ENCODE measurements around the gene NPNT.

Gene NPNT

GRCh38 chr4:105896984-105897775, 1.9 kb downstream of the NPNT start:
- TF ChIP-seq, protein P1, sequence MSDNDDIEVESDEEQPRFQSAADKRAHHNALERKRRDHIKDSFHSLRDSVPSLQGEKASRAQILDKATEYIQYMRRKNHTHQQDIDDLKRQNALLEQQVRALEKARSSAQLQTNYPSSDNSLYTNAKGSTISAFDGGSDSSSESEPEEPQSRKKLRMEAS (IDR thresholded peaks at IDR 0.05): no peak
- no peak for TF ChIP-seq CREB1 (IDR thresholded peaks at IDR 0.05; ENCODE audit: low read depth)
- no peak for TF ChIP-seq TCF12 (IDR thresholded peaks at IDR 0.05; ENCODE audit: low read depth)
- no peak for TF ChIP-seq EGR1 (IDR thresholded peaks at IDR 0.05)
- no peak for TF ChIP-seq FOXM1 (IDR thresholded peaks at IDR 0.05; ENCODE audit: borderline replicate concordance, low read depth)
- TF ChIP-seq USF1 (IDR thresholded peaks at IDR 0.05): no peak
- TF ChIP-seq EP300 (IDR thresholded peaks at IDR 0.05; ENCODE audit: borderline replicate concordance): no peak
- no peak for TF ChIP-seq RAD21 (IDR thresholded peaks at IDR 0.05; ENCODE audit: low read depth)
- no peak for TF ChIP-seq TAF1 (IDR thresholded peaks at IDR 0.05; ENCODE audit: low read depth)
- TF ChIP-seq, protein P2, sequence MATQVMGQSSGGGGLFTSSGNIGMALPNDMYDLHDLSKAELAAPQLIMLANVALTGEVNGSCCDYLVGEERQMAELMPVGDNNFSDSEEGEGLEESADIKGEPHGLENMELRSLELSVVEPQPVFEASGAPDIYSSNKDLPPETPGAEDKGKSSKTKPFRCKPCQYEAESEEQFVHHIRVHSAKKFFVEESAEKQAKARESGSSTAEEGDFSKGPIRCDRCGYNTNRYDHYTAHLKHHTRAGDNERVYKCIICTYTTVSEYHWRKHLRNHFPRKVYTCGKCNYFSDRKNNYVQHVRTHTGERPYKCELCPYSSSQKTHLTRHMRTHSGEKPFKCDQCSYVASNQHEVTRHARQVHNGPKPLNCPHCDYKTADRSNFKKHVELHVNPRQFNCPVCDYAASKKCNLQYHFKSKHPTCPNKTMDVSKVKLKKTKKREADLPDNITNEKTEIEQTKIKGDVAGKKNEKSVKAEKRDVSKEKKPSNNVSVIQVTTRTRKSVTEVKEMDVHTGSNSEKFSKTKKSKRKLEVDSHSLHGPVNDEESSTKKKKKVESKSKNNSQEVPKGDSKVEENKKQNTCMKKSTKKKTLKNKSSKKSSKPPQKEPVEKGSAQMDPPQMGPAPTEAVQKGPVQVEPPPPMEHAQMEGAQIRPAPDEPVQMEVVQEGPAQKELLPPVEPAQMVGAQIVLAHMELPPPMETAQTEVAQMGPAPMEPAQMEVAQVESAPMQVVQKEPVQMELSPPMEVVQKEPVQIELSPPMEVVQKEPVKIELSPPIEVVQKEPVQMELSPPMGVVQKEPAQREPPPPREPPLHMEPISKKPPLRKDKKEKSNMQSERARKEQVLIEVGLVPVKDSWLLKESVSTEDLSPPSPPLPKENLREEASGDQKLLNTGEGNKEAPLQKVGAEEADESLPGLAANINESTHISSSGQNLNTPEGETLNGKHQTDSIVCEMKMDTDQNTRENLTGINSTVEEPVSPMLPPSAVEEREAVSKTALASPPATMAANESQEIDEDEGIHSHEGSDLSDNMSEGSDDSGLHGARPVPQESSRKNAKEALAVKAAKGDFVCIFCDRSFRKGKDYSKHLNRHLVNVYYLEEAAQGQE (IDR thresholded peaks at IDR 0.05; ENCODE audit: low read depth): no peak
- no peak for TF ChIP-seq CEBPB (IDR thresholded peaks at IDR 0.05)
- TF ChIP-seq NFIC (IDR thresholded peaks at IDR 0.05): no peak
- TF ChIP-seq TEAD4 (IDR thresholded peaks at IDR 0.05): no peak
- TF ChIP-seq YY1 (IDR thresholded peaks at IDR 0.05; ENCODE audit: low read depth): no peak

GRCh38 chr4:105900541-105900940, 5.3 kb downstream of the NPNT start:
- TF ChIP-seq NFIC (IDR thresholded peaks at IDR 0.05) (no peak), EP300 (IDR thresholded peaks at IDR 0.05; ENCODE audit: borderline replicate concordance) (no peak), USF1 (IDR thresholded peaks at IDR 0.05) (no peak), CREB1 (IDR thresholded peaks at IDR 0.05; ENCODE audit: low read depth) (no peak), TEAD4 (IDR thresholded peaks at IDR 0.05) (no peak), TAF1 (IDR thresholded peaks at IDR 0.05; ENCODE audit: low read depth) (no peak), FOXM1 (IDR thresholded peaks at IDR 0.05; ENCODE audit: borderline replicate concordance, low read depth) (no peak), EGR1 (IDR thresholded peaks at IDR 0.05) (no peak), YY1 (IDR thresholded peaks at IDR 0.05; ENCODE audit: low read depth) (no peak), RAD21 (IDR thresholded peaks at IDR 0.05; ENCODE audit: low read depth) (no peak), ZBTB7A (IDR thresholded peaks at IDR 0.05; ENCODE audit: low read depth) (no peak), CEBPB (IDR thresholded peaks at IDR 0.05) (no peak), TCF12 (IDR thresholded peaks at IDR 0.05; ENCODE audit: low read depth) (no peak)
- TF ChIP-seq, protein P2 (IDR thresholded peaks at IDR 0.05; ENCODE audit: low read depth): no peak

DNA sequence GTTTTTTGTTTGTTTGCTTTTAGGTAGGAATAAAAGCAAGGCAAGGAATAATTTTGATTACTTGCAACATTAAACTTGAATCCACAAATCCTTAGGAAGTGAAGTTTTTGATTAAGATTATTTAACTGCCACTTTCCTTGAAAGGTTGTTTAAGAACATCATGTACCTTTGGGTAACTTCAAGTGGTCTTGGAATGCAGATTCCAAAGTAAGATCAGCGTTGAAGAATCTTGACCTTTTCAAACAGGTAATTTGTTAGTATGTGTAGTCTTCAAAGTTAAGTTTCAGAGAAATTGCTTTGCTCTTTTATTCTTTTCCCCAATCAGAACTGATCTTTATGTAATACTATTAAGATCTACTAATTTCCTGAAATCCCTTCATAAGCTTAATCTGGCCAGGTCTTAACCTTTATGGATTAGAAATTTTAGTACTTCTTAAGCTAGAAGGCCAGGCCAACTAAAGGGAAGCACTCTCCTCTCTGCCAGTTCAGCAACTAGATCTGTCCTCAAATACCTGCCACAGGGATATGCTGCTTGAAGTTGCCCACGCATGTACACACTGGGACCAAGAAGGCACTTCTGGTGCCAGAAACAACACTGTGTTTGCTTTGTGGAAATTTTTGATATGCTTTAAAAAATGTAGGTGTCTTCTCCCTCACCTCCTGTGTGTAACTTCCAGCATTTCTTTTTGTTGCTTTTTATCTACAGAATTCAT, 7.4 kb downstream of the NPNT start:
- TF ChIP-seq EP300 (IDR thresholded peaks at IDR 0.05; ENCODE audit: borderline replicate concordance) (no peak), USF1 (IDR thresholded peaks at IDR 0.05) (no peak), EGR1 (IDR thresholded peaks at IDR 0.05) (no peak), TCF12 (IDR thresholded peaks at IDR 0.05; ENCODE audit: low read depth) (no peak), TEAD4 (IDR thresholded peaks at IDR 0.05) (no peak), YY1 (IDR thresholded peaks at IDR 0.05; ENCODE audit: low read depth) (no peak)
- TF ChIP-seq, protein P1 (IDR thresholded peaks at IDR 0.05): no peak

DNA sequence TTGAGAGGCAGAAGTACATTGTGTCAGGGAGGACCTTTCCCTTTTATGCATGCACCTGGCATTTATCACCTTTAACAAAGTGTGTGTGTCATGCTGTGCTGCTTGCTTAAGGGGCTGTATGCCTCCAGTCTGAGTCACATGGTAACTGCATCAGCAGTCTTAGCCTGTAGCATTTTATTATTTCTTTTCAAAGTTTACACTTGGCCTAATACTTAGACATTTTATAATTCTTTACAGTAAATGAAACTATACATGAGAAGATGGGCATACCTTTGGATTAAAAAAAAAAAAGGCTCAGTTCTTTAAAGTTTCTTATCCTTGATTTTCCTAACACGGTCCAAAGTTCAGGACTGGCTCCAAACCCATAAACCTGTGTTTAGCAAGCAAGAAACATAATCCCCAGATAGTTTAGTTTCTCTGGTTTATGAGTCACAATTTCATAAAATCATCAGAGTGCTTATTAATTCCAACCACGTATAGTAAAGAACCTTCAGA, 14.6 kb downstream of the NPNT start:
- TF ChIP-seq, protein P1 (IDR thresholded peaks at IDR 0.05): 0 out of 2 replicates have a peak, but pooled peaks have one; percentile 14
- no peak for TF ChIP-seq TAF1 (IDR thresholded peaks at IDR 0.05; ENCODE audit: low read depth)
- TF ChIP-seq USF1 (IDR thresholded peaks at IDR 0.05): peak; percentile 57
- TF ChIP-seq YY1 (IDR thresholded peaks at IDR 0.05; ENCODE audit: low read depth): no peak
- TF ChIP-seq CEBPB (IDR thresholded peaks at IDR 0.05): no peak
- TF ChIP-seq TCF12 (IDR thresholded peaks at IDR 0.05; ENCODE audit: low read depth): no peak
- no peak for TF ChIP-seq EP300 (IDR thresholded peaks at IDR 0.05; ENCODE audit: borderline replicate concordance)
- peak; percentile 32; the same call in 1 of the 2 replicates for TF ChIP-seq FOXM1 (IDR thresholded peaks at IDR 0.05; ENCODE audit: borderline replicate concordance, low read depth)
- TF ChIP-seq, protein P2 (IDR thresholded peaks at IDR 0.05; ENCODE audit: low read depth): no peak

Data from Ishikawa (cell line).